Activated CD4-positive, alpha-beta memory T cell treated with anti-CD3 and anti-CD28 coated beads for 36 hours (primary cell): ENCODE data around the gene VAV2. TPM values are rescaled to one million over a fixed set of nuclear protein-coding genes. Genes with fewer than 3 reads are reported as not detected.
"Not testable (repeated sequence)": the region's sequence is repeated elsewhere in the genome, so short reads cannot be mapped to it uniquely, and the experiment has no call there.

Source experiments
- CTCF ChIA-PET: fragments of 350-600 bp; sonication (Branson Sonifier 250); formaldehyde crosslinking; loops from one replicate; lab custom pipeline; 2021; ENCODE audit warnings: antibody characterized with exemption, inconsistent platforms; lab: Charles Lee
- POLR2A ChIA-PET: fragments of 350-600 bp; sonication (Branson Sonifier 250); formaldehyde crosslinking; loops from one replicate; lab custom pipeline; 2021; ENCODE audit warnings: antibody characterized with exemption; lab: Charles Lee
- DNase-seq: peaks from one replicate; pipeline ENCODE4 v3.0.0-alpha.2; 2020
- H3K27ac Mint-ChIP-seq: one replicate; pipeline ENCODE4 v1.8.0; 2021; ENCODE audit warnings: mixed read lengths
- H3K27me3 Mint-ChIP-seq: one replicate; pipeline ENCODE4 v1.8.0; 2021; ENCODE audit warnings: mixed read lengths
- H3K36me3 Mint-ChIP-seq: one replicate; pipeline ENCODE4 v1.8.0; 2021; ENCODE audit warnings: mixed read lengths
- H3K4me1 Mint-ChIP-seq: one replicate; pipeline ENCODE4 v1.8.0; 2021; ENCODE audit warnings: low read depth, mixed read lengths
- H3K4me3 Mint-ChIP-seq: one replicate; pipeline ENCODE4 v1.8.0; 2021; ENCODE audit warnings: mild to moderate bottlenecking, mixed read lengths
- H3K9me3 Mint-ChIP-seq: one replicate; pipeline ENCODE4 v1.8.0; 2021; ENCODE audit warnings: mixed read lengths
- intact Hi-C: fragments of 100-400 bp; cut with micrococcal nuclease; formaldehyde crosslinking; loops from one replicate; pipeline ENCODE4 v1.15.1; 2023
- total RNA-seq, 2 experiments: library from RNA; stranded (reverse); gene quantifications; one replicate each; pipeline ENCODE4 v1.2.3, GENCODE V29; 2021

Gene VAV2
- total RNA-seq, 2 experiments from 2014 or later: 4.5 to 5.3 TPM

DNA sequence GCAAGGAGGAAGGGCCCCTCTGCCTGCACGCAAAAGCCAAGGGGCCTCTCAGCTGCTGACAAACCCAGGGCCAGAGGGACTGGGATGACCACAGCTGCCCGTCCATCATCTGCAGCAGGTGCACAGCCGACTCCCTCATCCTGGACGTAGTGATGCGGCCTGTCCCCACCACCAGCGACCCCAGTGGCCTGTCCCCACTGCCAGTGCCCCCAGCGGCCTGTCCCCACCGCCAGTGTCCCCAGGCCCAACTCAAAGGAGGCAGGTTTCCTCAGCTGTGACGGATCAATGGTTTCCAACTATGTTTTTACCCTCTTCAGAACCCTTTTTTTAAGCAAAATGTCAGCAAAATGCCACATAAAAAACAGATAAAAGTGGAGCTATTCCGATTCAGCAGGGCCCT, 62.5 kb downstream of the VAV2 start:
- CTCF ChIA-PET: no interaction called here
- Mint-ChIP-seq H3K9me3 (no peaks in the 10 kb centered on the region), H3K36me3 (no peaks in the 10 kb centered on the region), H3K4me1 (no peaks in the 10 kb centered on the region), H3K4me3 (no peak overlapping the region), H3K27ac (no peak overlapping the region), H3K27me3 (no peaks in the 10 kb centered on the region)
- POLR2A ChIA-PET: no interaction called here
- DNase-seq: no peak
- intact Hi-C loops: no loop called here

DNA sequence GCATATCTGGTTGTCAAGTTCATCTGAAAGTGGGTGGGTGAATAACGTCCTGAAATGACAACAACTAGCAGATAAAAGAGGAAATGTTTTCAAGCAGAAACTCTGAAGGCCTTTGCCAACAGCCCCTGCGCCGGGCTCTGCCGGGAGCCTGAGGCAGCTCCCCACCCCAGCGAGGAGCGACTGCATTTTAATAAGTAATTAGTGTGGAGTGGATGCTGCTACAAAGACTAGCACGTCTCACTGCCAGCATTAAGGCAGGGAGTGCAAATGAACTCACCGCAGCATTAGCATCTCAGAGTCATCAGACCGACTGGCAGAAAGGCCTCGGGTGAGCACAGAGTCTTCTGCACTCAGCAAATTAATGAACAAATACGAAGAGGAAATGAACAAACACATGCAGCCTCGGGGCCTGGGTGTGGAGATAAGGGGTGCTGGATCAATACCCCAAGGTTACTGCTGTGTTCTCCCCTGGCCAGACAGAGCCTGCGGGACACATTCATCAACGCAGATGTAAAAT, 63.8 kb downstream of the VAV2 start:
- no peak for DNase-seq
- ChIA-PET CTCF (no interaction called here), POLR2A (no interaction called here)
- no peaks in the 10 kb centered on the region for H3K9me3 Mint-ChIP-seq
- H3K4me1 Mint-ChIP-seq: no peaks in the 10 kb centered on the region
- H3K36me3 Mint-ChIP-seq: no peaks in the 10 kb centered on the region
- H3K27ac Mint-ChIP-seq: no peak overlapping the region
- no peak overlapping the region for H3K4me3 Mint-ChIP-seq
- H3K27me3 Mint-ChIP-seq: no peaks in the 10 kb centered on the region
- intact Hi-C loops: no loop called here

GRCh38 chr9:133927041-133927440, 65.1 kb downstream of the VAV2 start:
- H3K27ac Mint-ChIP-seq: no peak overlapping the region
- intact Hi-C loops: no loop called here

GRCh38 chr9:133926165-133926856, 65.8 kb downstream of the VAV2 start:
- Mint-ChIP-seq H3K9me3 (no peaks in the 10 kb centered on the region), H3K4me1 (no peaks in the 10 kb centered on the region), H3K4me3 (no peak overlapping the region), H3K27me3 (no peaks in the 10 kb centered on the region), H3K27ac (no peak overlapping the region), H3K36me3 (no peaks in the 10 kb centered on the region)
- DNase-seq: no peak
- ChIA-PET CTCF (no interaction called here), POLR2A (no interaction called here)
- intact Hi-C loops: no loop called here

More at GRCh38 chr9:133927041-133927440, 65.1 kb downstream of the VAV2 start:
- no peaks in the 10 kb centered on the region for H3K9me3 Mint-ChIP-seq
- no peak for DNase-seq
- CTCF ChIA-PET: no interaction called here
- H3K27me3 Mint-ChIP-seq: no peaks in the 10 kb centered on the region
- H3K4me3 Mint-ChIP-seq: no peak overlapping the region
- no peaks in the 10 kb centered on the region for H3K4me1 Mint-ChIP-seq
- POLR2A ChIA-PET: no interaction called here
- no peaks in the 10 kb centered on the region for H3K36me3 Mint-ChIP-seq

DNA sequence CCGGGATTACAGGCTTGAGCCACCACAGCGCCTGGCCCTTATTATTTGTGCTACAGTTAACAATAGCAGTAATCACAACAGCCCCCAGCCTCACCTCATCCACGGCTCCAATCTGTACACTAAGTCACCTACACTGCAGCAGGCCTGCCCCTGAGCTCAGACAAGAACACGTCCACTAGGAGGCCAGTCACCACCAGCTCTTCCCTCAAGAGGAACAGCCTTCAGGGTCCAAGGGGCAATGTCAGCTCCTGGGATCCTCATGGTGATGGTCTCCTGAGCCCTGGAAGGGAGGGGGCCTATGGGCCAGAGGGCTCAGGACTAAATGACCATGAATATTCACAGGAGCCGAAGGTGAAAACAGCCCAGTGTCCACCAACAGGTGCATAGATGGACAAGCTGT, 67.7 kb downstream of the VAV2 start:
- POLR2A ChIA-PET: no interaction called here
- CTCF ChIA-PET: interaction anchor here (0.7 kb wide), 1 partner anchor 247 kb away, joined by 3 read pairs; no protein-coding TSS in a partner anchor
- H3K9me3 Mint-ChIP-seq: no peaks in the 10 kb centered on the region
- intact Hi-C loops: no loop called here
- no peak overlapping the region for H3K27ac Mint-ChIP-seq
- no peaks in the 10 kb centered on the region for H3K36me3 Mint-ChIP-seq
- DNase-seq: no peak
- H3K4me3 Mint-ChIP-seq: no peak overlapping the region
- H3K27me3 Mint-ChIP-seq: no peaks in the 10 kb centered on the region
- no peaks in the 10 kb centered on the region for H3K4me1 Mint-ChIP-seq

DNA sequence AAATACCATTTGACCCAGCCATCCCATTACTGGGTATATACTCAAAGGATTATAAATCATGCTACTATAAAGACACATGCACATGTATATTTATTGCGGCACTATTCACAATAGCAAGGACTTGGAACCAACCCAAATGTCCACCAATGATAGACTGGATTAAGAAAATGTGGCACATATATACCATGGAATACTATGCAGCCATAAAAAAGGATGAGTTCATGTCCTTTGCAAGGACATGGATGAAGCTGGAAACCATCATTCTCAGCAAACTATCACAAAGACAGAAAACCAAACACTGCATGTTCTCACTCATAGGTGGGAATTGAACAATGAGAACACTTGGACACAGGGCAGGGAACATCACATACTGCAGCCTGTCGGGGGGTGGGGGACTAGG, 68.5 kb downstream of the VAV2 start:
- CTCF ChIA-PET, DNase-seq, intact Hi-C loops, POLR2A ChIA-PET, H3K9me3 Mint-ChIP-seq, H3K4me3 Mint-ChIP-seq, H3K4me1 Mint-ChIP-seq, H3K36me3 Mint-ChIP-seq, H3K27ac Mint-ChIP-seq, H3K27me3 Mint-ChIP-seq: not testable (repeated sequence)

DNA sequence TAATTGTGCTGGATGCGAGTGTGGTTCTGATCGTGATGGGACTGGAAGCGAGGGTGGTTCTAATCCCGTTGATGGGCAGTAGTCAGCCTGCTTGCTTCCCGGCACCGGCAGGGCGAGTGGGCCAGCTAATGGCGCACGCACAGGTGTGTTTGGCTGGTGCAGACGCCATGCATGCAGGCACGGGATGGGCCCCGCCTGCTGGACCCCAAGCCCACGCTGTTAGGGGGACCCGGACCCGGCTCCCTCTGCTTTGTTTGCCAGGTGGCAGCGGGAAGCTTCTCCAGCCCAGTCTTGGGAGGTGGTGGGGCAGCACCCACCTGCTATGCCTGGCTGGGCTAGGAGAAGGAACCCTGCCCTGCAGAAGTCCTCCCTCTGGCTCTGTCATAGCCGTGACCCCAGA, 70.3 kb downstream of the VAV2 start:
- no peak overlapping the region for H3K4me3 Mint-ChIP-seq
- no peaks in the 10 kb centered on the region for H3K9me3 Mint-ChIP-seq
- H3K27ac Mint-ChIP-seq: no peak overlapping the region
- H3K36me3 Mint-ChIP-seq: no peaks in the 10 kb centered on the region
- ChIA-PET POLR2A (no interaction called here), CTCF (no interaction called here)
- no peak for DNase-seq
- H3K27me3 Mint-ChIP-seq: peaks cover 2% of the 10 kb centered on the region
- intact Hi-C loops: no loop called here
- no peaks in the 10 kb centered on the region for H3K4me1 Mint-ChIP-seq

GRCh38 chr9:133920471-133920870, 71.7 kb downstream of the VAV2 start:
- intact Hi-C loops: no loop called here
- Mint-ChIP-seq H3K27me3 (peaks cover 2% of the 10 kb centered on the region), H3K27ac (no peak overlapping the region), H3K36me3 (no peaks in the 10 kb centered on the region), H3K4me3 (no peak overlapping the region), H3K9me3 (no peaks in the 10 kb centered on the region), H3K4me1 (no peaks in the 10 kb centered on the region)
- DNase-seq: no peak
- CTCF ChIA-PET: no interaction called here
- POLR2A ChIA-PET: no interaction called here

DNA sequence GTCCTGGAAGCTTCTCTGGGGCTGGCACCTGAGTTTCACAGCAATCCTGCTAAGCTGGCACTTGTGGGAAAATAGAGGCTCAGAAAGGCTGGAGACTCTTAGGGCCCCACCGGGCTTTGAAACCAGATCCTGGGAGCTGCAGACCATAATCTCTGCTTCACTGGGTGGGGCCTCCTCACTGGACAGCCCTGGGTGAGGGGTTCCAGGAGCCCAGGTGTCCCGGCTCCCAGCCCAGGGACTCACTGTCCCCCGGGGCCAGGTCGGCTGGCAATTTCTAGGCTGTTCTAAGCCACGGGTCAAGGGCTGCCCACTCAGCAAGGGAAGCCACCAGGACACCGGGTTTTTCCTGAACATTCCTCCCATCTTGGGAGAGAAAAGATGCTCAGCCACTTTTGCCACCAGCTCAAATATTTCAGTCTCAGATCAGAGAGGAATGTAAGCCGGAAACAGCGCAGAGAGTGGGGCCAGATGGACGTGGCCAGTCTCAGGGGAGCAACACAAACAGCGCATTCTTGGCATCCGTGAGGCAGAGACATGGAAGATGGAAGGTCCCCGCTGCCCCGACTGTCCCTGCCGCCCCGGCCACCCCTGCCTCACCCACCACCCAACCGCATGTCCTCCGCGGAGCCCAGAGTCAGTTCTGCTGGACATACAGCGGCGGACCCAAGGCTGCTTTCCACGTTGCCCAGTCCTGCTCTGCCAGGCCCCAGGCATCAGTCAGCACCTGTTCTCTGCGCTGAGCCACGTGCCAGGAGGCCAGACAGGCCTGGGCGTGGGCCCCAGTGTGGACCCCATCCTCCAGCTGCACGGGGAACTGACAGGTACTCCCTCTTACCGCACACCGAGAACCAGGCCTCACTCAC, 72.6 kb downstream of the VAV2 start:
- Mint-ChIP-seq H3K4me1 (no peaks in the 10 kb centered on the region), H3K9me3 (no peaks in the 10 kb centered on the region), H3K27ac (no peak overlapping the region), H3K27me3 (peaks cover 4% of the 10 kb centered on the region), H3K36me3 (no peaks in the 10 kb centered on the region), H3K4me3 (no peak overlapping the region)
- ChIA-PET POLR2A (no interaction called here), CTCF (no interaction called here)
- no peak for DNase-seq
- intact Hi-C loops: no loop called here

DNA sequence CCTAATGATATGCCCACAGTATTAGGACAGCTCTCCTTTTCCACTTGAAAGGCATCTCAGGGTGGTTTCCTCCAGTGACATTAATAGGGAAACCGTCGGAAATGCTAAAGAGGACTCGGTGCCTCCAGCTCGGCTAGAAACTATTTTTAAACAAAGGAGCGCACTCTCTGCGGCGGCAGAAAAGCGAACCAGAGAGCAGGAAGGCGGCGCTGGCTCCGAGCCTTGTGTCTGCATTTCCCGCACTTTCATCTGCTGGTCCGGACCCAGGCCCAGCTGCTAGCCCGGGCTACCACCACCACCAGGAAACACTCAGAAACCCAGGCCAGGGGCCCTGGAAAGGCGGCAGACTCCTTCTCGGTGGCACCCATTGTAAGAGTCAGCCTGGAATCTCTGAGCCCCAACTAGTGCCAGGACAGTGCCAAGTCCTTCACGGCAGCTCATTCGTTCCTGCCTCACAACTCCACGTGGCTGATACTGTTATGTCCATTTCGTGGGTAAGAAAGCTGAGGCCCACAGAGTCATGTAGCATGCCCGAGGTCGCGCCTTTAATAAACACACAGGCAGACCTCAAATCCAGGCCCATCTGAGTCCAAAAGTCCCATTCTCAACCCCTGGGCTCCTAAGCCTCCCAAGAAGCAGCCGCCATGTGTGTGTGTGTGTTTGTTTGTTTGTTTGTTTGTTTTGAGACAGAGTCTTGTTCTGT, 73.9 kb downstream of the VAV2 start:
- H3K4me3 Mint-ChIP-seq: no peak overlapping the region
- ChIA-PET POLR2A (no interaction called here), CTCF (interaction anchor here (0.6 kb wide), 1 partner anchor 1119 kb away, joined by 3 read pairs; no protein-coding TSS in a partner anchor)
- intact Hi-C loops: no loop called here
- no peak for DNase-seq
- no peak overlapping the region for H3K27ac Mint-ChIP-seq
- no peaks in the 10 kb centered on the region for H3K9me3 Mint-ChIP-seq
- H3K36me3 Mint-ChIP-seq: no peaks in the 10 kb centered on the region
- no peaks in the 10 kb centered on the region for H3K4me1 Mint-ChIP-seq
- peaks cover 4% of the 10 kb centered on the region for H3K27me3 Mint-ChIP-seq

- peaks cover 4% of the 10 kb centered on the region for H3K27me3 Mint-ChIP-seq
- no peak overlapping the region for H3K27ac Mint-ChIP-seq
- no peaks in the 10 kb centered on the region for H3K4me1 Mint-ChIP-seq
- H3K36me3 Mint-ChIP-seq: no peaks in the 10 kb centered on the region
- H3K4me3 Mint-ChIP-seq: no peak overlapping the region
- H3K9me3 Mint-ChIP-seq: no peaks in the 10 kb centered on the region
- intact Hi-C loops: no loop called here
- POLR2A ChIA-PET: no interaction called here
- CTCF ChIA-PET: interaction anchor here (0.7 kb wide), 1 partner anchor 13 kb away, joined by 3 read pairs; no protein-coding TSS in a partner anchor
- no peak for DNase-seq
These were observed 74.7 kb downstream of the VAV2 start for GRCh38 chr9:133917375-133917774.

DNA sequence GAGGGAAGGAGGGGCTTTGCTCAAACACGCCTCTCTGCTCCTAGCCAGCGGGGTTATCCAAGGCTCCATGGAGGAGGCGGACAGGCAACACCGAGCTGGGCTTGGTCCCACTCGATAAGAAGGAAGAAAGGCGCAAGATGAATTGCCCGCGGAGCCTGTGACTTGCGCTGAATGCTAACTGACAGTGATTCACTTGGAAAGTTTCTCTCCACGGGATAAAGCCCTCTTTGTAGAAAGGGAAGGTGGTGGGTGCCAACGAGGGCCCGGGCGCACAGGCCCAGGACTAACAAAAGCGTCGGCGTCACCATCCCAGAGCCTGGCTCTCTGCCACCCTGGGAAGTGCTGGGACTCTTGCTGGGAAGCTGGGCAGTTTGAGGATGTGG, 76.0 kb downstream of the VAV2 start:
- ChIA-PET CTCF (no interaction called here), POLR2A (no interaction called here)
- intact Hi-C loops: no loop called here
- Mint-ChIP-seq H3K9me3 (no peaks in the 10 kb centered on the region), H3K4me1 (no peaks in the 10 kb centered on the region), H3K27ac (no peak overlapping the region), H3K27me3 (peaks cover 4% of the 10 kb centered on the region), H3K4me3 (no peak overlapping the region), H3K36me3 (no peaks in the 10 kb centered on the region)
- DNase-seq: no peak
